ENCODE measurements around the gene CLK3.
"Not testable (repeated sequence)": the region's sequence is repeated elsewhere in the genome, so short reads cannot be mapped to it uniquely, and the experiment has no call there.

Gene CLK3

GRCh38 chr15:74615508-74616365, at the start of gene CLK3:
TSS of gene CLK3 (plus strand) at chr15:74615836. CDS start at chr15:74619197, 3,361 bp downstream.
- DNase-seq (ENCODE audit: low spot score) = peak; percentile 92

GRCh38 chr15:74568594-74568993, 47.0 kb upstream of the CLK3 start:
- no peak for DNase-seq (ENCODE audit: low spot score)

GRCh38 chr15:74569731-74570070, 45.9 kb upstream of the CLK3 start:
- no peak for DNase-seq (ENCODE audit: low spot score)

- DNase-seq (ENCODE audit: low spot score) = no peak
Measured at GRCh38 chr15:74571191-74571590, 44.4 kb upstream of the CLK3 start.

- DNase-seq (ENCODE audit: low spot score) = no peak
Measured at GRCh38 chr15:74573987-74574386, 41.6 kb upstream of the CLK3 start.

- DNase-seq (ENCODE audit: low spot score) = no peak
Measured at GRCh38 chr15:74578496-74578994, 37.1 kb upstream of the CLK3 start.

GRCh38 chr15:74579001-74579400, 36.6 kb upstream of the CLK3 start:
- DNase-seq (ENCODE audit: low spot score) = no peak

- DNase-seq (ENCODE audit: low spot score) = no peak
Measured at GRCh38 chr15:74580538-74581350, 34.9 kb upstream of the CLK3 start.

- no peak for DNase-seq (ENCODE audit: low spot score)
Measured at GRCh38 chr15:74584204-74584603, 31.4 kb upstream of the CLK3 start.

- DNase-seq (ENCODE audit: low spot score) = no peak
Measured at GRCh38 chr15:74584779-74585178, 30.9 kb upstream of the CLK3 start.

- DNase-seq (ENCODE audit: low spot score) = no peak
Measured at GRCh38 chr15:74585191-74585590, 30.4 kb upstream of the CLK3 start.

GRCh38 chr15:74585857-74586256, 29.8 kb upstream of the CLK3 start:
- DNase-seq (ENCODE audit: low spot score) = no peak

- DNase-seq (ENCODE audit: low spot score) = no peak
Measured at GRCh38 chr15:74589826-74590225, 25.8 kb upstream of the CLK3 start.

GRCh38 chr15:74592222-74592621, 23.4 kb upstream of the CLK3 start:
- DNase-seq (ENCODE audit: low spot score) = no peak

- DNase-seq (ENCODE audit: low spot score) = no peak
Measured at GRCh38 chr15:74593122-74593521, 22.5 kb upstream of the CLK3 start.

GRCh38 chr15:74594455-74594854, 21.2 kb upstream of the CLK3 start:
- no peak for DNase-seq (ENCODE audit: low spot score)

- DNase-seq (ENCODE audit: low spot score) = no peak
Measured at GRCh38 chr15:74595271-74595670, 20.4 kb upstream of the CLK3 start.

- DNase-seq (ENCODE audit: low spot score) = not testable (repeated sequence)
Measured at GRCh38 chr15:74596736-74597135, 18.9 kb upstream of the CLK3 start.

- DNase-seq (ENCODE audit: low spot score) = not testable (repeated sequence)
Measured at GRCh38 chr15:74597146-74597705, 18.4 kb upstream of the CLK3 start.

GRCh38 chr15:74598126-74598842, 17.4 kb upstream of the CLK3 start:
- DNase-seq (ENCODE audit: low spot score) = peak; percentile 86

- DNase-seq (ENCODE audit: low spot score) = no peak
Measured at GRCh38 chr15:74599156-74599555, 16.5 kb upstream of the CLK3 start.
